Neural progenitor cell (in vitro differentiated cells): ENCODE measurements around the gene DENND2A.

Experiments
- CTCF ChIP-seq: fragments of 200-600 bp; sonication (generic); IDR thresholded peaks from 2 replicates; pipeline ENCODE4 v1.5.1; 2017; ENCODE audit warnings: antibody characterized with exemption, mild to moderate bottlenecking
- EZH2 ChIP-seq: fragments of 200-600 bp; sonication (generic); IDR thresholded peaks from 2 replicates; pipeline ENCODE4 v1.6.1; 2017; ENCODE audit warnings: antibody characterized with exemption, mild to moderate bottlenecking, moderate library complexity

GRCh38 chr7:140521421-140521820 is 119.2 kb downstream of the DENND2A start:
- no peak for TF ChIP-seq EZH2
- no peak for TF ChIP-seq CTCF
